ENCODE data around the gene SNX15.
A peak's percentile ranks its signal among the peaks of the same experiment; 100 is the strongest.

SNX15 gene

DNA sequence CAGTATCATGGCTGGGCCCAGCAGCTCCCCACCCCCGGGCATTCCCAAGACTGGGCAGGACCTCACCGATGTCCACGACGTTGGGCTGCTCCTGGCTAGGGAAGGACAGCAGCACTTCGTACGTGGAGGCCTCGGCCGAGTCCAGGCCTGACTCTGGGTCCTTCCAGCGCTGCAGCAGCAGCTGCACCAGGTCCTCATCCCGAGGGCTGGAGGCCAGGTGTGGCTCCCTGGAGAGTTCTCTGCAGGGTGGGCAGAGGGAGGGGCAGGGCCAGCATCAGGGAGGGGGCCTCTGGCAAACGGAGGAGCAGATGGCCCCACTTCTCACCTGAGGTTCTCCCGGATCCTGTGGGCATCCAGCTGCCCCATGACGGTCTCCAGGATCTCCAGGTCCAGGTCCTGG is 30.8 kb downstream of the SNX15 start:
- DNase-seq: no peak

GRCh38 chr11:65058419-65059054 is 31.3 kb downstream of the SNX15 start, which contains the start of gene NAALADL1:
Gene NAALADL1, minus strand, starts transcription at chr11:65058553. Its CDS starts 32 bp downstream, at chr11:65058521.
- DNase-seq: no peak

- no peak for DNase-seq
Measured at GRCh38 chr11:65059523-65059922, 32.3 kb downstream of the SNX15 start.

DNA sequence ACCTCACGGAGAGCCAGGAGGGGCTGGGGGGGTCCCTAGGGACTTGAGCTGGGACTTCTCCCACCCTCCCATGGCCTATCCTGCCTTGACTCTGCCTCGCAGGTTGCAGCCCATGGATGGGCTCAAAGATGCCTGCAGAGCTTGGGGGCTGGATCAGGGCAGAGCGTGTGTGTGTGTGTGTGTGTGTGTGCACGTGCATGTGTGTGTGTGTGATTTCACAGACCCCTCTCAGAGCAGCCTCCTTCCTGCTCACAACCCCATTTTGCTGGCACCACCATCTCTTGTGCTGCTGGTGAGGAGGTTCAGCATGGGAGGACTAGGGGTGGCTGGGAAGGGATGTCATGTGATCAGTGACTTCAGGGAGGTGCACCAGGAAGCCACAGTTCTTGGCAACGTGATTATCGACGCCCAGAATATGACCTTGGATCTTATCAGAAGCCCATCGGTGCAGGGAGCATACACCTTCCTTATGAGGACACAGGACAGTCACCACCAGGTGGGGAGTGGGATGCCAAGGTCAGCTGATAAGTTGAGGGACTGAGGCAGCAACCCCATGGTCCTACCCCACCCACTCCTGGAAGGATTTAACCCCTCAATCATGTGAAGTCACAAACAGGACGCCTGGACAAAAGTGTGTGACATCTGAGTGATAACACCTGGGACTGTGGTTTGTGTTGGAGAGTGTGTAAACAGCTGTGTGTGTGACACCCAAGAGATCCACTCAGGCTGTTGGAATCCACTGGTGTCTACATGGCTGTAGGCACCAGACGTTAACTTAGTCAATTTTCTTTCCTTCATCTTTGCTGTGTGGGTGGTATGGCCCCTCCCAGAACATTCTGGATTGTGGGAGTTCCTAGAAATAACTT is 33.0 kb downstream of the SNX15 start:
- no peak for DNase-seq

DNA sequence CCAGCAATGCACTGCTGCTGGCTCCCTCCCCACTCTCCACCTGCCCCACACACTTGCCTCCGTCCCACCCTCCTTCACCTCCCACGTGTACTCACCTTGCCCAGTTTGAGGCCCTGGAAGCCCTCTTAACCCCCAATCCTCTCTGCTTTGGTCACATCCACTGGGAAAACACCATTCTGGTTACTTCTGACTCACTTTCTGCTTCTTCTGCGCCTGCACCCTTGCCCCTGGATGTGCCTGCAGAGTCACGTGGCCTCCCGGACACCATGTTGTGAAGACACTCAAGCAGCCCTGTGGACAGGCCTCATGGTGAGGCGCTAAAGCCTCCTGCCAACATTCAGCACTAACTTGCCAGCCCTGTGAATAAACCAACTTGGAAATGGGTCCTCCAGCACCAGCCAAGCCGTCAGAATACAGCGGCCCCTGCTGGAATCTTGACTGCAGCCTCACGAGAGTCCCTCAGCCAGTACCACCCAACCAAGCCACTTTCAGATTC is 33.7 kb downstream of the SNX15 start:
- peak in 1 of 2 experiments; percentile 53 for DNase-seq

- DNase-seq: no peak
Measured at GRCh38 chr11:65063532-65063931, 36.3 kb downstream of the SNX15 start.

DNA sequence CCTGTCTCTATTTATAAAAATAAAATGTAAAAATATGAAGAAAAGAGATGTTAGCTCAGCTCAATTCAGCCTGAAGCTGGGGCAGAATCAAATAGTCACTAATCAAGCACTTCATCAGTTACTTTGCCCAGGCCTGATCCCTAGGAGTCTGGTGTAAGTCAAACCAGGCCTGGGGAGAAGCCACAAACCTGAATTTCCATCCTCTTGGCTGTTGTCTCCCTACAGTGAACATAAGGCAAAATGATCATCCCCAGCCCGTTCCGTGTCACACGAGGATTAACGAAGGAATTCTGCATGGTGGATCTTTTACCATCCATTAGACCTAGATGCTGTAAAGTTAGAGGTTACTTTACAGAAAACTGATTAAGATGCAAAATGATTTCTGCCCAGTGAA is 37.6 kb downstream of the SNX15 start:
- no peak for DNase-seq

GRCh38 chr11:65065851-65066250 is 38.6 kb downstream of the SNX15 start:
- no peak for DNase-seq

DNA sequence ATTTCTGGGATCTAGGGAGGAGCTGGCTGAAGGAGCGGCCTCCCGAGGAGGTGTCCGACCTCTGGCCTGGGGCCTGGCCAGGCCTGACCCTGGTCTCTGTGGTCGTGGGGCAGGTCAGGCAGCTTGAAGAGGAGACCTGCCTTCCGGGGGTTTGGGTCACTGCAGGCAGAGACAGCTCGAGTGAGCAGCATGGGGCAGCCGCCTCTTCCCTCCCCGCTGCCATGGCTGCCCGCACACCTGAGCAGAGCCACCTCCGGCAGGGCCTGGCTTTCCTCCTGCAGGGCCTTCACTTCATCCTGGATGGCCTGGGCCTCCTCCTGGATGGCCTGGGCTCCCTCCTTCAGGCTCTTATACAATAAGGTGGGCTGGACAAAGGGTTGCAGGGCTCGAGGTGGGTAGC is 39.1 kb downstream of the SNX15 start:
- no peak for DNase-seq

- DNase-seq: peak; percentile 11 to 58
Measured at GRCh38 chr11:65066805-65067291, 39.6 kb downstream of the SNX15 start.

GRCh38 chr11:65067446-65067845 is 40.2 kb downstream of the SNX15 start:
- no peak for DNase-seq

DNA sequence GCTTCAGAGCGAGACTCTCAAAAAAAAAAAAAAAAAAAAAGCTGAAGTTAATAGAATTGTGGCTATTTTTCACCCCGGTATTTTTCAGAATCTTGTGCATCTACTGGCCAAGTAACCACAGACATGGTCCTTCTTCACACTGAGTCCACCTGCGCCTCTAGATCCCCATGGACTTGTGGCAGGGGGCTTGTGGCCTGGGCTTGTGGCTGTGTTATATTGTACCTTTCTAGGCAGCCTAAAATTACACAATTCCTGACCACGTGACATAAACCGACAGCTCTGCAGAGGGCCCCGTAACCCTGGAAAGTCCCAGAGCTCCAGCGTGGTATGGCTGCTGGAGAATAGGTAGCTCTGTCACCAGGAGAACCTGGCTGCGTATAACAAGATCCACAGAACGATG is 42.0 kb downstream of the SNX15 start:
- peak in 1 of 2 experiments; percentile 28 for DNase-seq

DNA sequence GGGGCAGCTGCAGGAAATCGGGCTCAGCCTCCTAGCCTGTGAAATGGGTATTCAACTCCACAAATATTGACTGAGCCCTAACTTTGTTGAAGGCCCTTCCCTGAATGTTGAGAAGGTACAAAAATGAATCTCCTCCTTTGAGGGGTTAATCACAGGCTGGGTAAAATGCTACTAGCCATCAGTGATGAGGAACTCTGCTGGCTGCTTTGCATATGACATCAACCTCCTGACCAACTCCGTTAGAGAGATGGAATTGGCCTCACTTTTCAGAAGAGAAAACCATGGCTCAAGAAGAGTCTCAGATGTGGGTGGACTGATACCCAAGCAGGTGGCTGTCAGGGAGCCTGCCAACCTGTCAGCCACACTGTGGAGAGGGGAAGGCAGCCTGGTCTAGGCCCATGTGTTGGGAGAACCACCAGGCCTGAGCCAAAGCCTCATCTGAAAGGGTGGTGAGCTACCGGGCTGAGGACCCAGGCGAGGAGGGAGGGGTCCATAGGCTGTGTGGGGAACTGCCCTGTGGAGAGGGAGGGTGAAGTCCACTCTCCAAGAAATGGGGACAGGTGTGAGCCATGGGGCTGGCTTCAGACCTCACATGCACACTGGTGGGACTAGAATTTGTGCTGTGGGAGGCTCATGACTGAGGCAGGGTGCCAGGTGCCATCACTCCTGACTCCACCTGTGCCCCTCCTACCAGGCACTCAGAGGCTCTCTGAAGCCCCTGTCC is 44.8 kb downstream of the SNX15 start:
- DNase-seq: no peak

- no peak for DNase-seq
Measured at GRCh38 chr11:65072631-65072966, 45.4 kb downstream of the SNX15 start.

GRCh38 chr11:65077451-65077850 is 50.2 kb downstream of the SNX15 start:
- DNase-seq: peak in 1 of 2 experiments; percentile 21

- DNase-seq: peak; percentile 28 to 80
Measured at GRCh38 chr11:65078151-65078550, 50.9 kb downstream of the SNX15 start.

GRCh38 chr11:65078786-65079342 is 51.6 kb downstream of the SNX15 start:
- no peak for DNase-seq

GRCh38 chr11:65083134-65083833 is 56.0 kb downstream of the SNX15 start:
- DNase-seq: no peak

DNA sequence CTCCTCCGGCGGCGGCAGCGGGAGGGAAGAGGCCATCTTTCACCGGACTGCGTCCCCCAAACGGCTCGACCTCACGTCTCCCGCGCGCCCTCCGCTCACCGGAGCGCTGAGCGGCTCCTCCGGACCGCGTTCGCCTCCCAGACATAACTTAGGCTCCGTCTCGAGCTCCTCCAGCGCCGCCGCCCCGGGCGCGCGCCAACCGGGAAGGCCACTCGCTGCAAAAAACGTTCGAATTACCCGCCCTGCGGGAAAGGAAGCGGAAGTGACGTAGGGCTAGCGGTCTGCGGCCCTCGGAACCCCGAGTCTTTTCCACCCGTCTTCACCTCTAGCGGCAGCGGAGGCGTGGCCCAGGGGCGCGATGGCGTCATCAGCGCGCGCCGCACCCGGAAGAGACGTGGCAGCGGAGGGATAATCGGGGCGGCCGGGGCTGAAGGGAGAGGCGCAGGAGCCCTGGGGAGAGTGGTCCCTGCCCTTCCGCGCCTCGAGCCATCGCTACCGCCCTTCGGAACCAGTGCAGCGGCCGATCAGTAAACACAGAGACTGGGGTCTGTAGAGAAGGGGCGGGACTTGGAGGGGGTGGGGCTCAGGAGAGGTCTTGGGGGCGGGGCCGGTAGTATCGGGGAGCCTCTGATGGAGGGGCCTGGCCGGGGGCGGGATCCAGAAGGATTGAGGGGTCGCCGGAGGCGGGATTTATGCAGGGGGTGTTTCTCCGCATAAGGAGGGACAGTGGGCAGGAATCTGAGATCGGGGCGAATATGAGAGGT is 56.8 kb downstream of the SNX15 start, which contains the start of the genes CDCA5 and ZFPL1:
Gene CDCA5, minus strand, starts transcription at position 207 of the 764 bp plus-strand sequence. Its CDS starts 62 bp downstream, at position 145.
Gene ZFPL1, plus strand, starts transcription at position 389 of the 764 bp plus-strand sequence. CDS start 477 bp downstream, outside the sequence.
- peak; percentile 90 to 98 for DNase-seq

GRCh38 chr11:65084598-65085375 is 57.5 kb downstream of the SNX15 start:
- DNase-seq: no peak
